HG02885 (cell line): ENCODE measurements around the gene ATOH7.
"Not testable (repeated sequence)": the region's sequence is repeated elsewhere in the genome, so short reads cannot be mapped to it uniquely, and the experiment has no call there.

Experiments used
- ATAC-seq: cut with Tn5 transposase; IDR thresholded peaks from one replicate; pipeline ENCODE4 v1.9.1; 2021; ENCODE audit warnings: mild to moderate bottlenecking; ENCODE audit not compliant: unreplicated experiment, poor library complexity

Gene ATOH7

DNA sequence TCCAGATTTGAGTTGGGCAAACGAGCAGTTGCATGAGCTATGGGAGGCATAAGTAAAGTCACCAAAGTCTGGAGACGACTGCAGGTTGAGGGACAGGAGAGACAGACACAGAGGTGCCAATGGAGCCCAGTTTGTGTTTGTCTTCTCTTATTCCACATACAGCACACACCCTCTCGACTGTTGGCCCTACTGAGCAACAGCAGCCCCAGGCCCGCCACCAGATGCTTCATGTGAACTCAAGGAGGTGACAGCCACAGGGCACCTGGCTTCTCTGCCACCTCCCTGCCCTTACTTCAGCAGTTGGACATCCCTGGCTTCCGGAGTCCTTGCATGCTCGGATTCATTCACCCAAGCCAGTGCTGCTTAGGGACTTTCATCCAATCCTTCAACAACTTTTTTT is 6.5 kb upstream of the ATOH7 start:
- ATAC-seq: no peak

- no peak for ATAC-seq
These were observed 5.3 kb upstream of the ATOH7 start for GRCh38 chr10:68237173-68237572.

- no peak for ATAC-seq
These were observed 3.7 kb upstream of the ATOH7 start for GRCh38 chr10:68235581-68235980.

GRCh38 chr10:68235111-68235510 is 3.2 kb upstream of the ATOH7 start:
- no peak for ATAC-seq

- ATAC-seq: no peak
These were observed 1.1 kb upstream of the ATOH7 start for GRCh38 chr10:68233046-68233445.

GRCh38 chr10:68231106-68231816 is 652 bp downstream of the ATOH7 start:
- peak; percentile 96 for ATAC-seq

GRCh38 chr10:68230268-68230667 is 1.6 kb downstream of the ATOH7 start:
- ATAC-seq: no peak

DNA sequence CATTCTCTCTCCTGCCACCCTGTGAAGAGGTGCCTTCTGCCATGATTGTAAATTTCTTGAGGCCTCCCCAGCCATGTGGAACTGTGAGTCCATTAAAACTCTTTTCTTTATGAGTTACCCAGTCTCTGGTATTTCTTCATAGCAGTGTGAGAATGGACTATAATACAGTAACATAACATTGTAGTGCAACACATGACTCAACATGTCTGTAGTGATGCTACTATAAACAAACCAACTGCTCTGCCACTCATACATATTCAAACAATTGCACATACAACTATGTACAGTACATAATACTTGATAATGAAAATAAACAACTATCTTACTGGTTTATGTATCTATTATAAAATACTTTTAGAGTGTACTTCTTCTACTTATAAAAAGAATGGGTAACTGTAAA is 7.1 kb downstream of the ATOH7 start:
- no peak for ATAC-seq

GRCh38 chr10:68223535-68224165 is 8.3 kb downstream of the ATOH7 start:
- ATAC-seq: no peak

DNA sequence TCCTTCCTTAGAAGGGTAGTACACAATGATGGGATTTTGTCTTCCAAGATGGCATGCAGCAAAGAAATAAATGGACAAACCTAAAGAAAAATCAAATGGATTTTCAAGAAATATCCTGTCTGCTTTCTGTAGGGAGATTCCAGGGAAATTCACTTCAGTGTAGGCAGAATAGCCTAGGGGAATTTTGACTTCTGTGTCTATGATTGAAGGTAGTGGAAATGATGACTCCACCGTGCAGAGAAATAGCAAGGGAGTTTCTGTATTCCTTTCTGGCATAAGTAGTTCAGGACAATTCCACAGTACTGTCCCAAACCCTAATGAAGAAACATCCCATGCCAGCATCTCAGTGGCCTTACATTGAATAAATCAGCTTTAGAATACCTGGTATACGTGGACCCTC is 9.5 kb downstream of the ATOH7 start:
- ATAC-seq: no peak

GRCh38 chr10:68221196-68221595 is 10.7 kb downstream of the ATOH7 start:
- no peak for ATAC-seq

DNA sequence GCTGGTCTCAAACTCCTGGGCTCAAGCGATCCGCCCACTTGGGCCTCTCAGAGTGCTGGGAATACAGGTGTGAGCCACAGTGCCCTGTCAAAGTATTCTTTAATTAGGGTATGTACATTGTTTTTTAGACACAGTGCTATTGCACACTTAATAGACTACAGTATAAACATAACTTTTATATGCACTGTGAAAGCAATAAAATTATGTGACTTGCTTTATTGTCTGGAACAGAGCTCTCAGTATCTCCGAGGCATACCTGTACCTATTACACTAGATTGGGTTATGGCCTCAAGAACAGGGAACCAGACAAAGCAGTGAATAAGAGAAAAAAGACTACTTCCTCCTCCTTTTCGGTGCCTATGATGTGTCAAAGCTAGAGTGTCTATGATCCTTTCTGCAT is 13.1 kb downstream of the ATOH7 start:
- no peak for ATAC-seq

DNA sequence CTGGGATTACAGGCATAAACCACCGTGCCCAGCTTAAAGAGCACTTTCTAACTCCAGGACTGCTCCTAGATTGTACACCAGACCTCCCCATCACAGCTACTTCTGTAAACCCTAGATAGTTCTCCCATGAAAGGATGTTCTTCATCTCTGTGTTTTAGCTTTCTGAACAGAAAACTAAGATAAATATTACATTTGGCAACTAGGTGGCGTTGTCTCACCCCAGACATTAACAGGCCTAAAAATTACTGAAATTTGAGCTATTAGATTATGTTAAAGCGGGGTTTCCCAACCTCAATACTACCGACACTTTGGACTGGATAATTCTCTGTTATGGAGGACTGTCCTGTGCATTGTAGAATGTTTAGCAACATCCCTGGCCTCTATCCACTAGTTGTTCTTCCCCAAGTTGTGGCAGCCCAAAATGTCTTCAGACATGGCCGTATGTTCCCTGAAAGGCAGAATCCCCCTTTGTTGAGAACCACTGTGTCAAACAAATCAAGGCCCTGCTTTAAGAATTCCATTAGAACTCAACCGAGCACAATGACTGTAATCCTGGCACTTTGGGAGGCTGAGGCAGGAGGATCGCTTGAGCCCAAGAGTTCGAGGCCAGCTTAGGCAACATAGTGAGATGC is 19.1 kb downstream of the ATOH7 start:
- ATAC-seq: no peak

DNA sequence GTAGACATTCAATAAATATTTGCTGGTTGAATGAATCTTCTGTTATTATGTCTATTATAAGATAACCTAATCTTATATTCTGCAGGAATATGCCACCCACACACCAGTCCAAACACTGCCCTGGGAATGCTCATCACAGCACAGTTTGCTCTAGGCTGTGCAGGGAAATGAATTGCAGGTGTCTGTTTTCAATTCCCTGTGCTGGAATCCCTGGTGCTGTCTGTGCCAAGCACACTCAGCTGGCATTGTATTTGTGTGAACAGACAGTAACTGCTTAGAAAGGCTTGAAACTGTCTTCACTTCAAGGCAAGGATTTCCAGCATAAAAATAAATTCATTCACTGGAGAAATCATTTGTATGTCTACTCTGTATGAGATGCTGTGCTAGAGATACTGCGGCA is 20.2 kb downstream of the ATOH7 start:
- no peak for ATAC-seq

- no peak for ATAC-seq
These were observed 23.4 kb downstream of the ATOH7 start for GRCh38 chr10:68208424-68209042.

GRCh38 chr10:68202960-68203353 is 29.0 kb downstream of the ATOH7 start:
- ATAC-seq: no peak

GRCh38 chr10:68196701-68197100 is 35.2 kb downstream of the ATOH7 start:
- no peak for ATAC-seq

DNA sequence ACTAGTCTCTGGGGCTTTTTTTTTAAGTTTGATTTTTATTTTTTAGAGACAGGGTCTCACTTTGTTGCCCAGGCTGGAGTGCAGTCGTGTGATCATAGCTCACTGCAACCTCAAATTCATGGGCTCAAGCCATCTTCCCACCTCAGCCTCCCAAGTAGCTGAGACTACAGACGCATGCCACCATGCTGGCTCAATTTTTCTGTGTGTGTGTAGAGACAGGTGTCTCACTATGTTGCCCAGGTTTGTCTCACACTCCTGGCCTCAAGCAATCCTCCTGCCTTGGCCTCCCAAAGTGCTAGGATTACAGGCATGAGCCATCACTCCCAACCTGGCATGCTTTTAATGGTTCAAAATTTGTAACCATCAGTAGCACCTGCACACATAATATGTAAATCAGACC is 36.1 kb downstream of the ATOH7 start:
- ATAC-seq: not testable (repeated sequence)

- no peak for ATAC-seq
These were observed 37.6 kb downstream of the ATOH7 start for GRCh38 chr10:68194290-68194689.

- no peak for ATAC-seq
These were observed 39.8 kb downstream of the ATOH7 start for GRCh38 chr10:68192113-68192512.

DNA sequence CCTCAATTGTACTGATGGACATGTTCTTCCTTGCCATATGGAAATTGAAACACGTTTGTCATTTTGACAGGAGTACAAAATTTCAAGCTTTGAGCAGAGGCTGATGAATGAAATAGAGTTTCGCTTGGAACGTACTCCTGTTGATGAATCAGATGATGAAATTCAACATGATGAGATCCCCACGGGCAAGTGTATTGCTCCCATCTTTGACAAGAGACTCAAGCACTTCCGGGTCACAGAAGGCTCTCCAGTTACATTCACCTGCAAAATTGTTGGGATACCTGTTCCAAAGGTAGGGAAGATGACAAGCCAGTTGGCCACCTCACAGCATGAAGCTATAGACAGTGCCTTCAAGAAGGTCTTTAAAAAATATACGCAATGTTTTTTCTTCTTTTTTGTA is 43.1 kb downstream of the ATOH7 start:
- no peak for ATAC-seq
